Stimulated activated CD8-positive, alpha-beta memory T cell treated with anti-CD3 and anti-CD28 coated beads, Interleukin-12 subunit alpha, Interleukin-12 subunit beta, amount 100 ng/mL, for 4 hours (primary cell): ENCODE data around the gene CCR9.

Experiments used
- DNase-seq: peaks from one replicate; pipeline ENCODE4 v3.0.0-alpha.2; 2020; ENCODE audit warnings: low read depth

Gene CCR9

DNA sequence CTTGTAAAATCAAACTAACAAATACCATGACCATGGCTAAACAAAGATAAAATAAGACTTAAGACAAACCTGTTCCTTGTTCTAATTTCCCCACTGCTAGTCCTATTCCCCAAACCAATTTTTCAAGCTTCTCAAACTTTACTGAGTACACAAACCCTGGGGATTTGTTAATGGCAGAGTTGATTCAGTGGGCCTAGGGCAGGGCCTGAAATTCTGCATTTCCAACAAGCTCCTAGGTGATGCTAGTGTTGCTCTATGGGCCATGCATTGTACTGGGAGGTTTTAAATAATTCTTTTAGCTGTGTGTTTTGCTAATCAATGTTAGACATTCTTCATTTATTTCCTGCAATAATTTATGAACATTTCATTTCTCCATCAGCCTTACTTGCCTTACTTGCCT is 13.3 kb upstream of the CCR9 start:
- no peak for DNase-seq

DNA sequence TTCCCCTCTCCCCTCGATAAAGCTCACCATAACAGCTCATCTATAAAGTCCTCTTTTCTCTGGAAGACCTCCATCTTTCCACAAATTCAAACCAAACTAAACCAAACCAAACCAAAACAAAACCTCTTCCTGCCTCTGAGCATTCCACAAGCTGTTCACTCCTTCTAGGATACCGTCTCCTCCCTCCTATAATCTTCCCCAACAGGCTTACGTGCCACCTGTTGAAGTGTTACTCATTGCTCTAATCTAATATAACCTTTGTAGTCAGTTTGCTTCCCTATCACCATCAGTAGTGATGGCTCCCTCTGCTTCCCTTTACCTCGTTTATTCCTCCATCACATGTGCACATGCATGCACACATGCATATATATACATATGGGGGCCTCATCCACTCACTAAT is 12.7 kb upstream of the CCR9 start:
- DNase-seq = no peak

DNA sequence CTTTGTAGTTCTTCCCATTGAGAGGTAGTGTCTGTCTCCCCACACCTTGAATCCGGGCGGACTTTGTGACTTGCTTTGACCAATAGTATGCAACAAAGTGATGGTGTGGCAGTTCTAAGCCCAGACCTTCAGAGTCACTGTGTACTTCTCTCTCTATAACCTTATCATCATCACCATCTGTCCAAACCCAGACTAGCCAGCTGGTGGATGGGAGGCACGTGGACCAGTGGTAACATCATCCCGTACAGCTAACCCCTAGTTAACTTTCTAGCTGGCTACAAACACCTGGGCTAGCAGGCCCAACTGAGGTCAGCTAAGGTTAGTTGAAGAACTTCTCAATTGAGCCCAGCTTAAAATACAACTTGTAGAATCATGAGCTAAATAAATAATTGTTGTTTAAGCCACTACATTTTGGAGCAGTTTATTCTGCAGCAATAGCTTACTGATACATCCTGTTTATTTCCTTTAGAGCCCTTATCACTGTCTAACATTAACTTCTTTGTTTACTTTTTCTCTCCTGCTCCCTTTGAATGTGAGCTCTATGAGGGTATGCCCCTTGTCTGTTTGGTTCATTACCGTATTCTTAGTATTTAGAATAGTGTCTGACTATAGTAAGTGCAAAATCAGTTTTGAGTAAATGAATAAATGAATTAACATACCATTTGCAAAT is 11.5 kb upstream of the CCR9 start:
- DNase-seq = no peak

DNA sequence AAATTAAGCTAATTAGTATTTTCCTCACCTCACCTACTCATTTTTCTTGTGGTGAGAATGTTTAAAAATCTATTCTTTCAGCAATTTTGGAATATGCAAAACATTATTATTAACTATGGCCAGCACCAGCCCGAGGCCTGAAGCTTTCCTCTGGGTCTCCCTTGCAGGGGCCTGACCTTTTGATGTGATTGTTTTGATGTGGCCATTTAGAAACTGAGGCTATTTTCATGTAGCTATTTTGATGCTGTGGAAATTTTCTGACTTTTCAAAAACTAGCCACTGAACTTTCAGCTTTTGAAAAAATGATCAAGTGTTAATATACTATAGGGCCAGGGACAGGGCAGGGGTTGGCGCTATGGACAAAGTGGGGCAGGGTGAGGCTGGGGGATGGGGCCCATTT is 8.2 kb upstream of the CCR9 start:
- no peak for DNase-seq

DNA sequence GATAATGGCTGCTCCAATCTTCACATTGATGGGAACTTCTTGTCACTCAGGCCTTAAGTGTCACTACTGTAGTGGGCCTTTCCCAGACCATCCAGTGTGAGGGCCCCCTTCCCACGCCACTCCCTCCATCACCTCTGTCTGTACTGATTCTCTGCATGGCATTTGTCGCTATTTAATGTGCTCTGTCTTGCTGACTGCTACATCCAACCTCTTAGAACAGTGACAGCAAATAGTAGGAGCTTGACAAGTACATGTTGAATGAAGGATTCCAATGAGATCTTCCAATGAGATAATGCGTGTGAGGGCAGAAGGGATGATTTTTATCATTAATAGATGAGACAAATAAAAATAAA is 5.6 kb upstream of the CCR9 start:
- no peak for DNase-seq

DNA sequence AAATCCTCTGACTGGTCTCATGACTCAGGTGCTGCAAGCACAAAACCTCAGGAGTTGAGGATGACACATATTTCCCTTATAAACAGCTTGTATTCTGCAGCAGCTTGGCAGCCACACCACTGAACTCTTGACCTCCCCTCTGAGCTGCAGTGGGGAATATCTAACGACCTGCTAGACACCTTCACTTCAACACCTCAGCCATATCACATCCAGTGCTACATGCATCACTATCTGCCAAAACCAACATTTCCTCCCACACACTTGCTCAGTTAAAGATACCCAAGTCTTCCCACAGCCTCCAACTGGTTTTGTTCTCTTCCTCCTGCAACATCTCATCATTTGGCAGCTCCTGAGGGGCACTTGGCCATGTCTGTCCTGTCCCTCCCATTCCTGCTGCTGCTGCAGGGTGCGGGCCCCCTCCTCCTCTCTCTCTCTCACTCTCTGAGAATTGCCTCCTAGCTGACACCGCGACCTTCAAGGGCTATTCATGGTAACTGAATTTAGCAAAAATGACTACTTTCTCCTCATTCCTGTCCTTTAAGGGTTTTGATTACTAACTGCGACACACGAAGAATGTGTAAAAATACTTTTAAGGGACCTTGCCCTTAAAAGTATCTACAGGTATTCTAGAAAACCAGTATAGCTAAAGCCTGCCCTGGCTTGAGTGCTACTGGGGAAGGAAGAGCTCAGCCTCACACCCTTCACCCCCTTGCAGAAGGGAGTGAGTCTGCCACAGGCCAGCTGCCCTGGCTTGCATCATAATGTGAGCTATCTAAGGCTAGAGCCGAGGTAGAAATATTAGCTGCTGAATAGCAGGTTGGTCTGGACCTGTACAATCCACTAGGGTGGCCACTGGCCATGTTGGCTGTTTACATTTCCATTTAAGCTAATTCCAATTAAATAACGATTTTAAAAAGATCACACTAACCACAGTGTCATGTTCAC is 5.0 kb upstream of the CCR9 start:
- DNase-seq = peak; percentile 44

DNA sequence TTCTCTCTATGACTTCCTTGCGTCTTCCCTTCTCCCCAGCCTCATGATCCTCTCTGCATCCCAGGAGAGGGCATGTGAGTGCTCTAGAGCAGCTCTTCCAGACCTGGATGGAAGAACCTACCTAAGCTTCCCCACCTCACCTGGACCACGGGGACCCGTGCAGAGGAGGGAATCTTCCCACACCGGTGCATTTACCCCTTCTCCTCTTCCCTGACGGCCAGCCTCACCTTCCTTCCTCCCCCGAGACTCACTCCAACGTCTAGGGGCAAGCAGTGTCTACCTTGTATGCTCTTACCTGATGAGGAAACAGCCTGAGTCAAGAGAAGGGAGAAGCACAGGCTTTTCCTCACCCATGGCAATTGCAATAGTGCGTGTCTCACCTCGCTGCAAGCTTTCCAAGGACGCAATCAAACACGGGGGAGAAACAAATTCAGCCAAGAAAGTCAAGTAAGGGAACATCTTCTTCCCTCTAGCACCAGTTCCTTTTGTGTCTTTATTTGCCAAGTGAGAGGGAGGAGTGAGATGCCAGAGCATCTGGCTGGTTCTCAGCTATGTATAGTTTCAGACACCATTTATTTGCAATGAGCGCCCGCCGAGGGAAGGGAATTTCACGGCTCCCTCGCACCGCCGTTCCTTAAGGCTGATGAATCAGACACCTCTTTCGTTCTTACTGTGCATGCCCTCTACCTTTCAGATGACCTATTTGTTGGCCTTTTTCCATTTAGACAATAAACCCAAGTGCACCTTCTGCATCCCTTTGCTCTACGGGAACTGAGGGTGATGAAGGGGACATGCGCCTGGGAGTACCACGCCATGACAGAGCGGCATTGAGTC is 1.8 kb upstream of the CCR9 start:
- no peak for DNase-seq

DNA sequence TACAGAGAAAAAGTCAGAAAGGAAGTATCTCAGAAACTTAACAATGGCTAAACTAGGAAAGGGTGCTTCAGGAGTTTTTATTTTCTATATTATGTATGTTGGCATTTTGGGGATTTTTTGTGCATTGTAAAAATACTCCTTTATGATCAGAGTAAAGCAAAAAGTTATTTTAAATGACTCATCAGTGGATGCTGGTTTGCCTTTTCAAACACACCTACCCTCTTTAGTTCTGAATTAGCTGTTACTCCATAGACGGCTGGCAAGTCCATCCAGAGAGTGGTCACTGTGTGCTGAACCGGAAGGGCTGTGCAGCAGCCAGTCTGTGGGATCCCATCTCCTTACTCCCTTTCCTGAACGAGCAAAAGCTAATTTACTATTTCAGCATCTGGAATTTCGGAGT is 942 bp downstream of the CCR9 start:
- DNase-seq = no peak

DNA sequence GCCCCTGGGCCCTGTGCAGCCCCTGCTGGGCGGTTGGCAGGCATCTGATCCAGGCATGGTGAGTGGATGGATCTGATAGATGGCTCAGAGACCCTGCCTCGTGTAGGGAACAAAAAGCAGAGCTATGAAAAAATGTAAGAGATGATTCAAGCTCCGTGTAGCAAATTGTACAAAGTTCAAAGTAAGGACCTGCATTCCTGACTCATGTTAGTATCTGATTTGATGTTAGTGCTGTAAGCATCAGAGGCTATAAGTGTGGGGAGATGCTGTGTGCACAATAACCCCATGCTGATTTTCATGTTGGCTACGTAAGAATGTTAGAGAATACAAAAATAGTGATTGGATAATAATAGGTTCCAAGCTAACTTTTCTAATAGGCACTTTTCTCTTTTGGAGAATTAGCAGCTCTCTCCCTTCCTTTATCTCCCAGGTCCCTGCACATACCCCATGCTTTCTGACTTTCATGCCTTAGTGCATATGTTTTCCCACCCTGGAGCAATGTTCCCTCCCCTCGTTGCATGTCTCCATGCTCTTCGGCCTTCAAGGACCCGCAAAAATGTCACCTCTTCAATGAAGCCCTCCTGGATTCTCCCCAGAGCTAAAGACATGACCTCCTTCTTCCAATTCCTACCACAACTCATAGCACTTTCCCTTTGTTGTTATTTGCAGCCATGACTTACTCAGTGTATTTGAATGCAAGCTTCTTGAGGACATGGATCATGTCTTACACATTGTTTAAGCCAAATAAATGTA is 1.6 kb downstream of the CCR9 start:
- DNase-seq = no peak

DNA sequence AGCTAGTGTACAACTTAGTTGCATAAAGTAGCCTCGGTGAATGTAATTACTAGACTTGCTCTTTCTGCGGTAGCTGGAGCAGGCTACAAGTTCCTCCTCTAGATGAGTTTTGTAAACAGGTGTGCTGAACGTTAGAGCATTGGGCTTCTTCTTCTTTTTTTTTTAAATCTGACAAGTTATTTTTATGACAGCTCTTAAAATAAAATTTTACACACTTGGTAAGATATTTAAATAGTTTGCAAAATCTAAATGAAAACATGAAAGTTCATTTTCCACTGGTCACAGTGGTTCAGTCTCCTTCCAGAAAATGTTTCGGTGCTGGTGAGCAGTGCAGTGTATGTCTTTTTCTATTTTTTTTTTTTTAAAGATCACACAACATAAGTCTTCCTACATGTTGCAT is 3.0 kb downstream of the CCR9 start:
- DNase-seq = no peak

DNA sequence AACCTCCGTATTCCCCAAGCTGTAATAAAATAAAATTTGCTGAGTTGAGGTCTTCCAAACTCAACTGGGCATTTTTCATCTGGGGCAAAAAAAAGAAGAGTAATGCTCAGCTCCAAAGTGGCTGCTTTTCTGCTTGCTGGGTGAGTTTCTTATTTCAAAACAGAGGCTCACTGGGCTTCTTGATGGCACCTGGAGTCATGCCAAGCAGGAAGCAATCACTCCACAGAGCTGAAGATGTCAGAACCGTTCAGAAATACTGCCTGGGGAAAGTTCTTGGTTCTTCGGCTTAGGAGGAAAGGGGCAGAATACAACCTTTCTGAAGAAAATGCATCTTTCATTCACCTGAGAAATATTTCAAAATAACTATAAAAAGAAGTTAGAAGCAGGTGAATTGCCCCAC is 4.1 kb downstream of the CCR9 start:
- no peak for DNase-seq

DNA sequence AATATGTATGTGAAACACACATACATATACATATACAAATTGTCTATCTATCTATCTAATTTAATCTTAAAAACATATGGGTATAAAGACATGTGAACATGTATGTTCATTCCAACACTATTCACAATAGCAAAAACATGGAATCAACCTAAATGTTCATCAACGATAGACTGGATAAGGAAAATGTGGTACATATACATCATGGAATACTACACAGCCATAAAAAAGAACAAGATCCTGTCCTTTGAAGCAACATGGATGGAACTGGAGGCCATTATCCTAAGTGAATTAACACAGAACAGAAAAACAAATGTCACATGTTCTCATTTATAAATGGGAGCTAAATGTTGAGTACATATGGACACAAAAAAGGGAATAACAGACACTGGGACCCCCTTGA is 5.8 kb downstream of the CCR9 start:
- DNase-seq = no peak

DNA sequence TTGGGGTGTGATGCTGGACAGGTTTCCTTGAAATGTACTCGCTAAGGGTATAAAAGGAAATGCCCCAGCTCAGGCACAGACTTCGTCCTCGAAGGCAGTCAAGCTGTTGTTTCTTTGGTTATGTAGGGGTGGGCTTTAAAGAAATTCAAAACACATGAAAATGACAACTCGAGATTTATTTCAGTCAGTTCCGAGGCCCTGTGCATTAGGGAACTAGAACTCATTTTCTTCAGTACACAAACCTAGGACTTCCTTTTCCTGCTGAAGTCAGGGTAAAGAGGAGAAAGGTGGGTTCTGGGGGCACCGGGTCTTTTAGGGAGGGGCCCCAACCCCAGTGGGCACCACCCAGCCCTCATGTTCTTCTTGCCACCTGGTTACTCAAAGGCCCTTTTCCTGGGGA is 7.7 kb downstream of the CCR9 start:
- DNase-seq = no peak

DNA sequence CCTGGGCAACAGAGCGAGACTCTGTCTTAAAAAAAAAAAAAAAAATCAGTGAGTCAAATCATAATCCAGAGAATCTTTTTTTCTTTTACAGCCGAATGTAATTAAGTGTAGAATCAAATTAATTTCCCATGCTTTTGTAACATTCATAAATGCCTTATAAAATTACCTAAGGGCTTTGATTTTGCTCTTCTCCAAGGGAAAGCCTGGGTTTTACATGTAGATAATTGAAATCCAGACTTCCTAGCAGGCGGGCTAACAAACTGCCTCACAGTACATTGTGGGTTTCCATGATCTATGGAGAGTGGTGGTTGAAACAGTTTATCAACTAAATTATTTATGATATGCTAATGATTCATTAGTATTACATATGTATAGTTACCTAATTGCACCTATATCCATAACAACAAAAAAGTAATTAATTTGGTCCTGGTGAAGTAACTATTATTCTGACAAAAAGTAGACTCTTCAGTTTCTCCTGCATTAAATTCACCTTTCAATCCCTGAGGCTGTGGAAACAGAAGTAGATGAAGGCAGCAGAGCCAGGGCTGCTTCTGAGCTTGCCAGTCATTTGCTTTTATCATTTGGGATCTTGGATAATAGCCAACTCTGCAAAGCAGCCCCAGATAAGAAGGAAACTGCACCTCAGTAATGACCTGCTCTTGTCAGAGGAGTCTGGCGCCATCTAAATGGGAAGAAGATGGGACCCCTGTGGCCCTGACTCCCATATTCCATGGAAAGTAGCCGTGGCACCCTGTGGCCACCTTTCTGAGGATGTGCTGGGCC is 9.5 kb downstream of the CCR9 start:
- no peak for DNase-seq

DNA sequence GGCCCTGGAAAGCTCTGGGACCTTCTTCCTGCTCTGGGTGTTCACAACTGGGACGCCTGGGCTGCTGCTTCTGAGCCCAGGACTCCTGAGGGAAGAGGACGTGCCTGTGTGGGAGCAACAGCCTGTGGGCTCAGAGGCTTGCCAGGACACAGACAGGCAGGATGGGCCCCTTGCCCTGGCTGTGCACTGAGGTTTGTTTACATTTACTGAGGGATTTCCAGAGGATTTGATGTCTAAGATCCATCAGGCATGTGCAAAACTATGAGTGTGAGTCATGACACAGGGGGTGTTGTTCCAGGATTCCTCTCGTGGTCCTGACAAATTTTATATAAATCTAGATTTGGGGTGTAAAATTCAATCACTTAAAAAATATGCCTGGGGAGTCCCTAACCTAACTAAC is 10.6 kb downstream of the CCR9 start:
- DNase-seq = no peak

DNA sequence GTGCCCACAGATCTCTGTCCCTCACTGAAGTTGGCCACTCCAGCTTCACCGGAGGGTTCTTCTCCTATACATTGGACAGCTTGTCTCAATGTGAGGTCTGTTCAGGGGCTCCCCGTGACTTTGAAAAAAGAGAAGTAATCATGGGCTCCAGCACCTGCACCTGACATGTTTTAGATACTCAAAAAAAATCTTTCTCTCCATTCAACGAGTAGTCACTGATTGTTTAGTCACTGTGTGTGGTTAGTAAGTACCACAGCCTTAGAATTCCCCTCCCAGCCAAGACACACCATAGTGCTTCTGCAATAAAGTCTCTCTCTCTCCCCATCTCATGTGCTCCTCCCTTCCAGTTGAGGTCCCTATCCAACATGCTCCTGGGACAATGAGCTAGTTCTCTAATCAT is 18.6 kb downstream of the CCR9 start:
- no peak for DNase-seq

DNA sequence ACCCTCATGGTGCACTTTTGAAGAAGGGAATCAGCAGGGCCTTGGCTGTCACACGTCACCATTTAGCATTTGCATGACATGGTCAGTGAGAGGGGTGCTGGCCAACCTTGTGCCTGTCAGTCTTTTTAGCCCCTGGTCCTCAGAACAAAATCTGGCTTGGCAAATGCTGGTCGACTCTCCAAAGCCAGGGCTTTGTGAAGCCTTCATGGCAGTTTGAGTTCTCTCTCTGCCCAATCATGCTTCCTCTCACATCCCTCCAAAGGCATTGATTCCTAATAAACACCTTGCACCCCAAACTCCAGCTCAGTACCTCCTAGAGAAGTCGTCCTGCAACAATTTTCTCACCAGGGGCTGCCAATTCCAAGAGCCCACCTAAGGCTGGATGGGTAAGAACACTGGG is 19.4 kb downstream of the CCR9 start:
- no peak for DNase-seq

DNA sequence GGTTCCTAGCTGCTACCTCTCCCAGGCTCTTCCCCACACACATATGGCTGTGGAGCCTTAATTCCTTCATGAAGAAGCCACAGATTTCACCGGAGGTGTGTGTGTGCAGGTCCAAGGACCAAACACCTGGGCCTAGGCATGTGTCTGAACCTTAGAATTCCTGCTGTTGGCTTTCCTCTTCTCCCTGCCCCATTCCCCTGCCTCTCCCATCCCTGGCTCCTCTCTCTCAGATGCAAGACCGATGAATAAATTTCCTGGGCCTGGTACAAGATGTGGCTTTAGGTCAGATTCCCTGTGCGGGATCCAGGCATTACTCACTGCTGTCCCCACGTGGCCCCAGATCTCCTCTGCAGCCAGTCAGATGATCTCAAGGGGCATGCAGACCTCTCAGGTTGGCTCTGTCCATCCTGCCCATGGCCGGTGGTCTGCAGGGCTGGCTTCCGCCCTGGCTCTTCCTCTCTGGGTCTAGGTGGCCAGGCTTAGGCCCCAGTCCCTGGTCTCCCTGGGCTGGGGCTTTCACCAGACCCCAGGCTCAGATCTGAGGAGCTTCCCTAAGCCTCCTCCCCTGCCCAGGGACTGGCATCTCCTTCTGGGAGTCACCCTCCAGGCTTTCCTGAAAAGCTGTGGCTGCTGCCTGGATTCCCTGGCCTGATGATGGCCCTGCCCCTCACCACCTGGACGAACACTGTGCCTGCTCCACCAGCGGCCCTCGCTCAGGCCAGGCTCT is 20.5 kb downstream of the CCR9 start:
- DNase-seq = no peak

DNA sequence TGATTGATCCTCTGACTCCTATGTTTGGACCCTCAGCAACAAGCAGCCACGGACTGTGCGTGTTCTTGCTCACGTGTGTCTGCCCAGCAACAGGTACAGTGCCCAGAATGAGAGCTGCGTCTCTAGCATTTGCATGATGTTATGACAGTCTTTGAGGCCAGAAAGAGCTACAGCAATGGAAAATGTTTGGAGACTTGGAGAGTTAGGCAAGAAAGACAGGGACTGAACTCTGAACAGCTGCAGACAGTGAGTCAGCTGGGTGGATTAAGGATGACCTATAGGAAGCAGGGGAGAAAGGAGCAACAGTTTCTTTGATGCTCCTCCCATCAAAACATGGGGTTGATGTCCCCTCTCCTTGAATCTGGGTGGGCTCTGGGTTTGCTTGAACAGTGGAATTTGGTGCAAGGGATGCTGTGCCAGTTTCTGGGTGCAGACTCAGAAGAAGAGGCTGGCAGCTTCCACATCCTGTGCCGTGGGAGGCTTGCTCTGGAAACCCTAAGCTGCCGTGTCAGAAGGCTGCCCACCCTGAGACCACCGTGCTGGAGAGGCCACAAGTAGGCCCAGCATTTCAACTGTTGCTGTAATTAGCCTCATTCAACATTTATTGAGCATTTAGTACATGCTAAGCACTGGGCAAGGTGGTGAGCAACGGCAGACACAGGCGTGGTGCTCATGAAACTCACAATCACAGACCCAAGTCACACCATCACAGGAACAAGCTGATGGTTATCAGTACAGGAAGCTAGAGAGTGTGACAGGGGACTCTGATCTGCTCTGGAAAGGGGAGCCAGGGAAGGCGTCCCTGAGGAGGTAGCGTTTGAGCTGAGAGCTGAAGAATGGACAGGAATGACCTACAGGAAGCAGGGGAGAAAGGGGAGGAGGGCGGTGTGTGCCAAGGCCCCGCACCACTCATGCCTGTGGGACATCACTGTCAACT is 21.7 kb downstream of the CCR9 start:
- no peak for DNase-seq

DNA sequence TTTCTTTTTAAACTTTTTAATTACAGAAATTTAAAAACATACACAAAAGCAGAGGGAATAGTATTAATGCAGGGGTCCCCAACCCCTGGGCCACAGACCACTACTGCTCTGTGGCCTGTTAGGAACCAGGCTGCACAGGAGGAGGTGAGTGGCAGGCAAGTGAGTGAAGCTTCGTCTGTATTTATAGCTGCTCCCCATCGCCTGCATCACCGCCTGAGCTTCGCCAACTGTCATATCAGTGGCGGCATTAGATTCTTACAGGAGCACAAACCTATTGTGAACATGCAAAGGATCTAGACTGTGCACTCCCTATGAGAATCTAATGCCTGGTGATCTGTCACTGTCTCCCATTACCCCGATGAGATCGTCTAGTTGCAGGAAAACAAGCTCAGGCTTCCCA is 22.4 kb downstream of the CCR9 start:
- DNase-seq = no peak
